GM08714 (cell line): Measurements from ENCODE around the gene CMTM8.

Experiments
- H3K4me3 ChIP-seq: fragments of 200-500 bp; sonication (Bioruptor generic); 2 replicates; pipeline ENCODE4 v1.5.1; 2014; ENCODE audit warnings: mild to moderate bottlenecking, low read length, inconsistent platforms
- ZNF274 ChIP-seq: IDR thresholded peaks from 2 replicates; pipeline ENCODE4 v1.6.1; 2012; ENCODE audit warnings: mild to moderate bottlenecking, low read depth, low read length

CMTM8 gene

GRCh38 chr3:32280262-32280910 is 41.9 kb downstream of the CMTM8 start:
- H3K4me3 ChIP-seq: no peak overlapping the region
- no peak for TF ChIP-seq ZNF274

DNA sequence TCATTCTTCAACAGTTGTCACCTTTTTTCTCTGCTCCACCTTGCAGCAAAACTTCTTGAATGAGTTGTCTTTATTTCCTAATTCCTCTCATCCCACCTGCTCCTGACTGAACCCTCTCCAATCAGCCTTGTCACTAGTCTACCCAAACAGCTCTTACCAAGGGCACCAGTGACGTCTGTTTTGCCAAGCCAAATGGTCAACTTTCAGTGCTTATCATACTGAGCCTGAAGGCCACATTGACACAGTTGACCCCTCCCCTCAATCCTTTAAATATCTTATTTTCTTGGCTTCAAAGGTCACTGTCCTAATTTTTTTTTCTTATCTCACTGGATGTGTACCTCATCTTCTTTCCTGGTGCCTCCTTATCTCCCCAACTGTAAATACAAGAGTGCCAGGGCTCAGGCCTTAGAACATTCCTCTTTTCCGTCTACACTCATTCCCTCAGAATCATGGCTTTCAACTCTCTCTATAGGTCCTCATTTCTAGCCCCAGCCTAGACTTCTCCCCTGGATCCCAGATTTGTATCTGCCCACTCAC is 43.2 kb downstream of the CMTM8 start:
- no peak for TF ChIP-seq ZNF274
- no peak overlapping the region for H3K4me3 ChIP-seq

GRCh38 chr3:32282578-32283154 is 44.2 kb downstream of the CMTM8 start:
- H3K4me3 ChIP-seq: no peak overlapping the region
- no peak for TF ChIP-seq ZNF274

GRCh38 chr3:32283304-32283703 is 44.8 kb downstream of the CMTM8 start:
- no peak overlapping the region for H3K4me3 ChIP-seq
- TF ChIP-seq ZNF274: no peak

DNA sequence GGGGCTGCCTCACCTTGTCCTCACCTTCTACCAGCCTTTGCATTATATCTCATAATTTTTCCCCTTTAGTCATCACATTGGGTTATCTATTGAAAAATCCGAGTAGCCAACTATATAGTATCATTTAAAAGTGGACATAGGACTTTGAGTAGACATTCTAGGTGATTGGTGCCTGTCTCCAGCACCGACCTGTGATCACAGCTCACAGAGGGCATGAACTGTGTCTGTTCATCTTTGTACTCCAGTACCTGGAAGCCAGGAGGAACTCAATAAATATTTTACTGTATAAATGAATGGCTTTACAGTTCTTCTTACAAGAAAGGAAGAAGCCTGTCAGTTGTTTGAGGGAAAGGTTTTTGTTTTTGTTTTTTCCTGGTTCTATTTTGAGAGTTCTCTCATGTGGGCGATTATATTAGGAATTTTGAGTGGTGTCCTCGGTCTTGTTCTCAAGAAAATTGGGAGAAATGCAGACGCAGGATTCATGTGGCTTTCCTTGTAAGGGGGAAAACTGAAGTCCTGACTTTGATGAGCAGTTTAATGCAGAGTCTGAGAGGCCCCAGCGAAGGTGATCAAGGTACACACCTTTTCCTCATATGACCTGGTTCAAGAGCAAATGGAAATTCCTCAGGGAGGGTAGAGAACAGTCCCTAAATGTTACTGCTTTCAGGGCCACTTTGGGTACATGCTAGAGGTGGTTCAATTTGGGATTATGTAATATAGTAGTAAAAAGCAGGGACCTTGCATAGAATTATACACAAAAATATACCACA is 46.1 kb downstream of the CMTM8 start:
- H3K4me3 ChIP-seq: no peak overlapping the region
- TF ChIP-seq ZNF274: no peak

DNA sequence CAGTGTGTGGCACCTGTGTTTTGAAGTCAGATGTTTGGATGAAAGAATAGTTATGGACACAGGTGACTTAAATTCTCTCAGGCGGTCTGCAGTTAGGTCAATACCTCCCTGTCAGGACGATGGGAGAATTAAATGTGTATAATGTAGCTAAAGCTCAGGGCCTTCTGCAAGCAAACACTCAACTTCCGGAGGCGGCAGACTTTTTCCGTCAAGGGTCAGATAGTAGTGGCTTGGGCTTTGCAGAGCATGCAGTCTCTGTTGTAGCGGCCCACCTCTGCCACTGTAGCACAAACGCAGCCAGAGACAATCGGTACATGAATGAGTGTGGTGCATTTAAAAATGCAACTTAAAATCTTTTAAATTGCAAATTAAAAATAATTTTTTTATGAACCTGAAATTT is 47.4 kb downstream of the CMTM8 start:
- no peak overlapping the region for H3K4me3 ChIP-seq
- no peak for TF ChIP-seq ZNF274

DNA sequence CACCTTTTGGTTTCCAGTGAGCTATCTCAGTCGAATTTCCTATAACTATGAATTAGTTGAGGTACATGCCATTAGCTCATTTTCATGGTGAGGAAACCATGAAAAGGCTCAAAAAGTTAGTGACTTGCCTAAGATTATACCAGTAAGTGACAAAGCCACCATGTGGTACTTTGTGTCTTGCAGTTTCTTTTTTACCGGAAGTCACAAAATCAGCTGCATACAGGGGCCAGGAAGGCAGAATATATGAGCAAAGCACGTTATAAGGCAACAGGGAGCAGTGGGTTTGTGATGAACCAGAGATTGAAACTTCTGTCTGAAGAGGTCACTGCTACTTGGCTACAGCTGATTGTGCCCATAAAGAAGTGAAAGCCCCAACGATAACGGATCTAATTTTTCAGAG is 50.3 kb downstream of the CMTM8 start:
- H3K4me3 ChIP-seq: no peak overlapping the region
- no peak for TF ChIP-seq ZNF274

- no peak for TF ChIP-seq ZNF274
- no peak overlapping the region for H3K4me3 ChIP-seq
These were observed 52.1 kb downstream of the CMTM8 start for GRCh38 chr3:32290619-32291018.

DNA sequence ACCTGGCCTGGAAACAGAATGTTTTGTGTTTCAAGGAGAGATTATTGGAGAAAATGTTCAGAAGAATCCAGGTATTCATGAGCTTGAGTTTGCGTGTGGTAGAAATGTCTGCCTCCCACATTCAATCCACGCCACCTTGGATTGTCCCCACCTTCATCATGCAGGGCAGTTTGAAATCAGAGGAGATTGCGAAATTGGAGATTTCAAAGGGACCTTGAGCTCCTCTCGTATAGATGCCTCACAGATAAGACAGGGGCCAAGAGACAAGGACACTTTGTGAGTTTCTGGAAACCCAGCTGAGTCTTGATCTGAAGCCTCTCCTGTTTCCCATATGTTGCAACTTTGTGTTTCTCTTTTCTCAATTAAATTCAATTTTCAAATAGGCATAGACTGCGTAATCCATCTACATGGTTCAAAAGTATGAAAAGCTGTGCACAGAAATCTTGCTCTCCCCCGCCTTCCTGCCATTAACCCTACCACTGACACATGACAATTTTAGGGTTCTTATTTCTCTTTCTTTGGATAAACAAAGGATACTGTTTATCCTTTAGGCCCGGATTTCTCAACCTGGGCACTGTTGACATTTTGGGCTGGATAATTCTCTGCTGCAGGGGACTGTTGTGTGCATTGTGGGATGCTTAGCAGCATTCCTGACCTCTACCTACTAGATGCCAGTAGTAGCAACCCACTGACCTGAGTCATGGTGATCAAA is 53.8 kb downstream of the CMTM8 start:
- H3K4me3 ChIP-seq: no peak overlapping the region
- no peak for TF ChIP-seq ZNF274

DNA sequence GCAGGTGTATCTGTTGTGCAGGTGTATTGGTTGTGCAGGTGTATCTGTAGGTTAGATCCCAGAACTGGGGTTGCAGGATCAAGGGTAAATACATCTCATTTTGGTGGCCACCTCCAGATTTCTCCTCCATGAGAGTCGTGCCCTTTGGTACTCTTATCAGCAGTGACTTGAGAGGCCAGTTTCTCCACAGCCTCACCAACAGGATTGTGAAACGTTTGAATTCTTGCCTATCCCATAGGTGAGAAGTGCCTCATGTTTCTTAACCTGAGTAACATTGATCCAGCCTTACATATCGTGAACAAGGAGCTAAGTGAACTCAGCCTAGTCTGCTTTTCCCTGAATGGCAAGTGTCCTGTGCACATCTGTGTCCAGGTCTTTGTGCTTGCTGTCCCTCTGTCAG is 55.4 kb downstream of the CMTM8 start:
- no peak for TF ChIP-seq ZNF274

DNA sequence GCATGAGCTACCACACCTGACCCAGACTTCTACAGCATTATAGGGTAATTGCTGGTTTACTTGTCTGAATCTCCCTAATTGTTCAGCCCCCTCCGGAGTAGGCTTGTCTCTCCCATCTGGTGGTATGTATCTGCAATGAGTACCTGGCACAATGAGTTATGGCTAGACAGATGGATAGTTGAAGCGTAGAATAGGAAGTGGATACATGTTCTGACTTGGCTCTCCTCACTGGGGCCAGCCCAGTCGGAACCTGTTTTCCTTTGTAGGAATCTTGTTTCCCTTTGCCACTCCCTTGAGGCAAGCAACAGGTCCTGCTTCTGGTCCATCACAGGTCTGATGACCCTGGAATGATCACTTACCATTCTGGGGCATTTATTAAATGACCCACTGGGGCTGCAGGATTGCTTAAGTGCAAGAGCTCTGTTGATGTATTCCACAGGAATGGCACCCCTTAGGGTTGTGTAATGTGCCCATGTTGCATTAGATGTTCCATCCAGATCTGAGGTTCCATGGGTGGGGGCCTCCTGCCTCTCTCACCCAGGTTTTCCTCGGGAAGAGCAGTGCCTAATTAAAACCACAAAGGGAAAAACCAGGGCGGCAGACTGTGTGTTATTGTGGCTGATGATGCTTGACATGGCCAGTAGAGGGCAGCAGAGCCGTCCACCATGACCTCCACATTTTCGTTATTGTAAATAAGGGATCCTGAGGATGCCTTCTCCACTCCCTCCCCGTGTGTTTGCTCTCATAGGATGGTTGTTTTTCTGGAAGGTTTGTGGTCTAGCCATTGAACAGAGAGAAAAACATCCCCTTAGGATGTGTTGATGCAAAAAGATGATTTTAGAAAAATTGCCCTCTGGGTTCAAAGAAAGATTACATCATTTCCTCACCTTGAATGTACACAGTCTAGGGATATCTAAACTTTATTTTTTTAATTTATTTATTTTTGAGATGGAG is 58.0 kb downstream of the CMTM8 start:
- no peak for TF ChIP-seq ZNF274
- no peak overlapping the region for H3K4me3 ChIP-seq

More for the DNA sequence above, 55.4 kb downstream of the CMTM8 start:
- H3K4me3 ChIP-seq: no peak overlapping the region

GRCh38 chr3:32297366-32297765 is 58.9 kb downstream of the CMTM8 start:
- TF ChIP-seq ZNF274: no peak
- no peak overlapping the region for H3K4me3 ChIP-seq

DNA sequence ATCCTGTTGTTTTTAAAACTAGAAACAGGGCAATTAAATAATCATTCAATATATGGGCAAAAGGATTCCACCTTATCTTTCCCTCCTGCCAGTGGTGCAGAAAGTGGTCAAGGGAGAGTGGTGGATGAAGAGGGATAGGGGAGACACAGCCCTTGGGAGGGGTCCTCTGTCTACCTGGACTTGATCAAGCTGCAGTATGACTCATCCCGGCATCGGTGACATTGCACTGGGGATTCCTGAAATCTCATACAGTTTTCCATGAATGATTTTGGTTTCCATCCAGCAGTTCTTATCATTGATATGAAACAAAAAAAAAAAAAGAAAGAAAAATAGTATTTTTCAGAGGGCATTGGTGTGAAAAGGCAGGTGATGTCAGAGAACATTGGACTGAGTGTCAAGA is 62.9 kb downstream of the CMTM8 start:
- TF ChIP-seq ZNF274: no peak
- no peak overlapping the region for H3K4me3 ChIP-seq
